Erythroblast (primary cell): Measurements from ENCODE around the gene MAEL.

Experiments used
- GATA1 ChIP-seq: IDR thresholded peaks from 2 replicates; pipeline ENCODE4 v1.6.1; 2011; ENCODE audit warnings: low read depth, mild to moderate bottlenecking, control low read depth, low read length, moderate library complexity
- POLR2A ChIP-seq: IDR thresholded peaks from 2 replicates; pipeline ENCODE4 v1.6.1; 2011; ENCODE audit warnings: mild to moderate bottlenecking, low read length

DNA sequence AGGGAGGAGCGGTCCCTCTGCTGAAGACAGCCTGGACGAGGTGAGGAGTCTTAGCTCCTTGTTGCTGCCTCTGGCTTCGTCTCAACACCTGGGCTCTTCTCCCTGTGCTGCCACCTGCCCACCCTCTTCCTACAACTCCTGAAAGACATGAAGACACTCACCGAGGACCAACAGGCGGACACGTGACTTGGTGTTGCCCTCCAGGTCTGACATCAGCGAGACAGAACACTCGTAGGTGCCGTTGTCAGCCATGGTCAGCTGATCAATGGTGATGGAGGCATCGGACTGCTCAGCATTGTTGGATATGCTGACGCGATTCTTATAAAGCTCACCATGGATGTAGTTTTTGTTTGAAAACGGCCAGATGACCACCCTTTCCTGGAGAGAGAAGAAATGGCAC, 79.7 kb downstream of the MAEL start:
- TF ChIP-seq POLR2A (no peak), GATA1 (no peak)
